ENCODE results near the gene DDX41. TPM values are rescaled to one million over a fixed set of nuclear protein-coding genes. Genes with fewer than 3 reads are reported as not detected.

Gene DDX41
- total and polyA plus RNA-seq, 2 donors (not counting 3 experiments of a cell fraction or from before 2014, with no cell fraction given): 103 to 118 TPM

- POLR2A ChIA-PET: interaction anchor here (1.6 to 1.7 kb wide), 2 partner anchors 9 to 11 kb away, joined by 4 to 5 read pairs; no protein-coding TSS in a partner anchor
- FAIRE-seq: no peak
- no peak overlapping the region for H3K9ac ChIP-seq (replicated peaks; ENCODE audit: extremely low read depth, insufficient read depth, low read length)
These were observed 29.6 kb downstream of the DDX41 start for GRCh38 chr5:177487144-177487543.

More at GRCh38 chr5:177487144-177487543, 29.6 kb downstream of the DDX41 start:
- DNase-seq (ENCODE audit: low read depth, low spot score): no peak
- TF ChIP-seq GATA2 (IDR thresholded peaks at IDR 0.05; ENCODE audit: insufficient read depth, insufficient read length, low read depth, low read length) (no peak), POLR2AphosphoS5 (IDR thresholded peaks at IDR 0.05; ENCODE audit: insufficient read depth, low read depth, low read length) (no peak), POLR2A (IDR thresholded peaks at IDR 0.05; ENCODE audit: low read depth, low read length) (no peak), CTCF (IDR thresholded peaks at IDR 0.05; ENCODE audit: extremely low read depth in 1 of 2, insufficient read depth in 1 of 2, low read depth in 1 of 2, low read length in 2 of 2) (no peak), EZH2 (IDR thresholded peaks at IDR 0.05; ENCODE audit: borderline replicate concordance, low read depth, low read length, severe bottlenecking) (no peak), JUN (IDR thresholded peaks at IDR 0.05; ENCODE audit: borderline replicate concordance, insufficient read depth, insufficient read length, low read depth) (no peak), FOS (IDR thresholded peaks at IDR 0.05; ENCODE audit: borderline replicate concordance, insufficient read depth, low read length) (no peak), MAX (IDR thresholded peaks at IDR 0.05; ENCODE audit: insufficient read depth, insufficient read length) (no peak), MYC (IDR thresholded peaks at IDR 0.05; ENCODE audit: low read depth, low read length) (no peak)
- Histone ChIP-seq H3K27ac (ENCODE audit: insufficient read depth, low read depth, low read length) (no peak overlapping the region), H3K79me2 (ENCODE audit: control insufficient read depth, insufficient read depth, low read length) (peaks cover 18% of the 10 kb centered on the region), H3K4me2 (ENCODE audit: insufficient read depth, low read length) (no peak overlapping the region), H3K4me1 (ENCODE audit: control insufficient read depth, extremely low read depth, insufficient read depth, low read length) (peaks cover 13% of the 10 kb centered on the region), H4K20me1 (replicated peaks; ENCODE audit: control insufficient read depth, extremely low read depth, insufficient read depth, low read length) (no peaks in the 10 kb centered on the region), H3K27me3 (ENCODE audit: control insufficient read depth in 2 of 2, insufficient read depth in 2 of 2, low read length in 2 of 2) (no peaks in the 10 kb centered on the region), H3K9me1 (replicated peaks; ENCODE audit: control insufficient read depth, extremely low read depth, insufficient read depth, low read length) (no peaks in the 10 kb centered on the region), H2AFZ (ENCODE audit: low read depth, low read length) (no peak overlapping the region), H3K4me3 (replicated peaks in 1 of 3; ENCODE audit: insufficient read depth in 1 of 3, low read depth in 1 of 3, low read length in 3 of 3) (no peak overlapping the region), H3K9me3 (replicated peaks; ENCODE audit: control insufficient read depth, insufficient read depth, low read length) (no peaks in the 10 kb centered on the region), H3K36me3 (ENCODE audit: control insufficient read depth in 2 of 2, extremely low read depth in 1 of 2, insufficient read depth in 2 of 2, low read length in 2 of 2) (peaks cover 21 to 60% of the 10 kb centered on the region in 2 experiments)
- intact Hi-C loops (cut with micrococcal nuclease) (no loop called here), dilution Hi-C loops (cut with MboI; ENCODE audit: extremely low pct_ligation_motif_present, low sequenced_read_pairs) (no loop called here)
- no TSS peak for BruUV-seq (replicated peaks)
- CTCF ChIA-PET: no interaction called here

Measured in endothelial cell of umbilical vein (primary cell).